NCI-H1105 treated with DMSO at 0.1 percent for 48 hours (cell line): ENCODE measurements around the gene BIRC5.
A peak's percentile ranks its signal among the peaks of the same experiment; 100 is the strongest.

Experiments used
- DNase-seq: peaks from one replicate; lab custom pipeline; 2025; lab: John Stamatoyannopoulos, UW

Gene BIRC5

DNA sequence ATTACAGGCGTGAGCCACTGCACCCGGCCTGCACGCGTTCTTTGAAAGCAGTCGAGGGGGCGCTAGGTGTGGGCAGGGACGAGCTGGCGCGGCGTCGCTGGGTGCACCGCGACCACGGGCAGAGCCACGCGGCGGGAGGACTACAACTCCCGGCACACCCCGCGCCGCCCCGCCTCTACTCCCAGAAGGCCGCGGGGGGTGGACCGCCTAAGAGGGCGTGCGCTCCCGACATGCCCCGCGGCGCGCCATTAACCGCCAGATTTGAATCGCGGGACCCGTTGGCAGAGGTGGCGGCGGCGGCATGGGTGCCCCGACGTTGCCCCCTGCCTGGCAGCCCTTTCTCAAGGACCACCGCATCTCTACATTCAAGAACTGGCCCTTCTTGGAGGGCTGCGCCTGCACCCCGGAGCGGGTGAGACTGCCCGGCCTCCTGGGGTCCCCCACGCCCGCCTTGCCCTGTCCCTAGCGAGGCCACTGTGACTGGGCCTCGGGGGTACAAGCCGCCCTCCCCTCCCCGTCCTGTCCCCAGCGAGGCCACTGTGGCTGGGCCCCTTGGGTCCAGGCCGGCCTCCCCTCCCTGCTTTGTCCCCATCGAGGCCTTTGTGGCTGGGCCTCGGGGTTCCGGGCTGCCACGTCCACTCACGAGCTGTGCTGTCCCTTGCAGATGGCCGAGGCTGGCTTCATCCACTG, at the start of gene BIRC5:
BIRC5 (plus strand) TSS at position 238 of the 690 bp plus-strand sequence; CDS start at position 302, 64 bp downstream.
- DNase-seq = peak; percentile 81

- DNase-seq = no peak
Measured at GRCh38 chr17:78164748-78165607, 49.1 kb upstream of the BIRC5 start.

- DNase-seq = peak; percentile 21
Measured at GRCh38 chr17:78166416-78166815, 47.6 kb upstream of the BIRC5 start.

DNA sequence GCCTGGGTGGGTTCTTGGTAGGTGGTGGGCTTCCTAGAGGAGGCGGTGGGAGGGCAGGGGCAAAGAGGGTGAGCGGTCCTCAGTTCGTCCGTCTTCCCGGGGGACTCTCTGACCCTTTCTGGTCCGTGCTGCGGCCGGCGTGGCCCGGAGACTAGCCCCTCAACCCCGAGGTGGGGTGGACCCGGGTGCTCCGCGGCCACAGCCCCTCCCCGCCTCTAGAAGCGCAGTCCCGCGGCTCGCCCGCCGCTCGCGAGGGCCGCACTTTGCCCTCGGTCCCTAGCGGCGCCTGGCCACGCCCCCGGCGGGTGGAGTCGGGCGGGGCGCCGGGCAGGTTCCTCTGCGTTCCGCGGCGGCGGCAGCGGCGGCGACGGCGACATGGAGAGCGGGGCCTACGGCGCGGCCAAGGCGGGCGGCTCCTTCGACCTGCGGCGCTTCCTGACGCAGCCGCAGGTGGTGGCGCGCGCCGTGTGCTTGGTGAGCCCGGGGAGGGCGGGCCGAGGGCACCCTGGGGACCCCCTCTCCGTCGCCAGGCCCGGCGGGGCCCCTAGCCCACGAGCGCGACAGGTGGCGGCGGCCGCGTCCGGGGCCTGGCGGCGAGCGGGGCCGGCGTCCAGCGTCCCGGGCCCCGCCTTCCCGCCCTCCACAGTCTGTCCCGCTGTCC, 45.7 kb upstream of the BIRC5 start, which contains the start of gene SYNGR2:
SYNGR2 (plus strand) TSS at position 340 of the 661 bp plus-strand sequence; CDS start at position 376, 36 bp downstream.
- peak; percentile 53 for DNase-seq

GRCh38 chr17:78168903-78169793, 44.9 kb upstream of the BIRC5 start:
- DNase-seq = no peak

DNA sequence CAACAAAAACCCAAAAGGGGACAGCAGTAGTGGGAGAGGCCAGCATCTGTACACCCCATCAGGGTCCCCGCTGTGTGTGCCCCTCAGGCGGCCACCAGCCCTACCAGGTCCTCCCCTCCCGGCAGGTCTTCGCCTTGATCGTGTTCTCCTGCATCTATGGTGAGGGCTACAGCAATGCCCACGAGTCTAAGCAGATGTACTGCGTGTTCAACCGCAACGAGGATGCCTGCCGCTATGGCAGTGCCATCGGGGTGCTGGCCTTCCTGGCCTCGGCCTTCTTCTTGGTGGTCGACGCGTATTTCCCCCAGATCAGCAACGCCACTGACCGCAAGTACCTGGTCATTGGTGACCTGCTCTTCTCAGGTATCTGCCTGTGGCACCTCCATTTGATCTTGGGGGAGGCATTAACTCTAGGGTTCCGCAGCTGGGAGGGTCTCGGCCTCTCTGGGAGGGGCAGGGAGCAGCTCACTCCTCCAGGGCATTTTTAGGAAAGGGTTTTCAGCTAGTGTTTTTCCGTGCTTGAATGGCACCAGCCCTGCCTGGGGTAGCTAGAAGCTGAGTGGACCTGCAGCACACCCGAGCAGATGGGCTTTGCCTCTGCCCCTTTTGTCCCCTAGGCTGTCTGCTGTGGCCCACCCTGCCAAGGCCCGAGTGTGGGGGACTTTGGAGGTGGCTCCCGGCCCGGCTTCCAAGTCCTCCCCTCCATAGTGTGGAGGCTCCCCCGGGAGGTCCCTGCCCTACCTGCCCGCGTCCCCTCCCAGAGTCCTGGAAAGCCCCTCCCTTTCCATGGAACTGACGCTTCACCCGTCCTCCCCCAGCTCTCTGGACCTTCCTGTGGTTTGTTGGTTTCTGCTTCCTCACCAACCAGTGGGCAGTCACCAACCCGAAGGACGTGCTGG, 43.1 kb upstream of the BIRC5 start:
- no peak for DNase-seq

DNA sequence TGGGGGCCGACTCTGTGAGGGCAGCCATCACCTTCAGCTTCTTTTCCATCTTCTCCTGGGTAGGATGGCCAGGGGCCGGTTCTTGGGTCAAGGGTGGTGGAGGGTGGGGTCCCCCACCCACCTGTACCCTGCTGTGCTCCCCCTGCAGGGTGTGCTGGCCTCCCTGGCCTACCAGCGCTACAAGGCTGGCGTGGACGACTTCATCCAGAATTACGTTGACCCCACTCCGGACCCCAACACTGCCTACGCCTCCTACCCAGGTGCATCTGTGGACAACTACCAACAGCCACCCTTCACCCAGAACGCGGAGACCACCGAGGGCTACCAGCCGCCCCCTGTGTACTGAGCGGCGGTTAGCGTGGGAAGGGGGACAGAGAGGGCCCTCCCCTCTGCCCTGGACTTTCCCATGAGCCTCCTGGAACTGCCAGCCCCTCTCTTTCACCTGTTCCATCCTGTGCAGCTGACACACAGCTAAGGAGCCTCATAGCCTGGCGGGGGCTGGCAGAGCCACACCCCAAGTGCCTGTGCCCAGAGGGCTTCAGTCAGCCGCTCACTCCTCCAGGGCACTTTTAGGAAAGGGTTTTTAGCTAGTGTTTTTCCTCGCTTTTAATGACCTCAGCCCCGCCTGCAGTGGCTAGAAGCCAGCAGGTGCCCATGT, 42.3 kb upstream of the BIRC5 start:
- DNase-seq = peak; percentile 27

DNA sequence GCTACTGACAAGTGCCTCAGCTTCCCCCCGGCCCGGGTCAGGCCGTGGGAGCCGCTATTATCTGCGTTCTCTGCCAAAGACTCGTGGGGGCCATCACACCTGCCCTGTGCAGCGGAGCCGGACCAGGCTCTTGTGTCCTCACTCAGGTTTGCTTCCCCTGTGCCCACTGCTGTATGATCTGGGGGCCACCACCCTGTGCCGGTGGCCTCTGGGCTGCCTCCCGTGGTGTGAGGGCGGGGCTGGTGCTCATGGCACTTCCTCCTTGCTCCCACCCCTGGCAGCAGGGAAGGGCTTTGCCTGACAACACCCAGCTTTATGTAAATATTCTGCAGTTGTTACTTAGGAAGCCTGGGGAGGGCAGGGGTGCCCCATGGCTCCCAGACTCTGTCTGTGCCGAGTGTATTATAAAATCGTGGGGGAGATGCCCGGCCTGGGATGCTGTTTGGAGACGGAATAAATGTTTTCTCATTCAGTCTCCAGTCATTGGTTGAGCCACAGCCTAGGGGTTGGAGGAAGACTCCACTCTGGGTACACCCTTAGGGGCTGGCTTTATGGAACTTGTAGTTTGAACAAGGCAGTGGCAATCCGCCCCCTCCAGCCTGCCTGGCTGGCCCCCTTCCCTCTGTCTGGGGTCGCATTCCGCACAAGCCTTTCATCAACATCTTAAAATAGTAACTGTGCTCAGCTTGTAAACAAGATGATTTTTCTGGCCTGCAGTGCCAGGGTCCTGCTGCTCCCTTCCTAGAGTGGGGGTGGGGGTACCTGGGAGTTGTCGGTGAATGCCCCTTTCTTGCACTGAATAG, 41.6 kb upstream of the BIRC5 start:
- no peak for DNase-seq

- DNase-seq = no peak
Measured at GRCh38 chr17:78173097-78173715, 40.8 kb upstream of the BIRC5 start.

DNA sequence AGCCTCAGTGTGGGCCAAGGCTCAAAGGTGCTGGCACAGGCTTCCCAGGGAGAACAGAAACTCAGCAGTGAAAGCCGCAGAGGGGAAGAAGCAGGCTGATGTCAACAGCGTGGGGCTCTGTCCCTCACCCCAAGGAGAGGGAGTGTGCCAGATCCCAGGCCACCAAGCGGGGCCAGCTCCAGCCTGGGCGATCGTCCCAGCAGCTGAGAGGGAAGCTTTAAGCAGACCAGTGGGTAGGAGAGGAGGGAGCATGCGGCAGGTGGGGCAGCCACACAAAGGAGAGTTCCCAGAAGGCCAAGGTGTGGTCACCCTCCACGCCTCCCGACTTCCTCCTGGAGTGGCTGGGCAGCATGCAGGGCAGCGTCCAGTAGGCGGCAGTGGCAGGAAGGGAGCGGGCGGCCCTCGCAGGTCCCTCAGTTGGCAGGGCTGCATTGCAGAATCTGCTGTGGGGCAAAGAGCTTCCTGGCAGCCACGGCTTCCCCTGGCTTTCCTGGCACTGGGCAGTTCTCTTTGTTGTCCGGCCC, 39.6 kb upstream of the BIRC5 start:
- no peak for DNase-seq

DNA sequence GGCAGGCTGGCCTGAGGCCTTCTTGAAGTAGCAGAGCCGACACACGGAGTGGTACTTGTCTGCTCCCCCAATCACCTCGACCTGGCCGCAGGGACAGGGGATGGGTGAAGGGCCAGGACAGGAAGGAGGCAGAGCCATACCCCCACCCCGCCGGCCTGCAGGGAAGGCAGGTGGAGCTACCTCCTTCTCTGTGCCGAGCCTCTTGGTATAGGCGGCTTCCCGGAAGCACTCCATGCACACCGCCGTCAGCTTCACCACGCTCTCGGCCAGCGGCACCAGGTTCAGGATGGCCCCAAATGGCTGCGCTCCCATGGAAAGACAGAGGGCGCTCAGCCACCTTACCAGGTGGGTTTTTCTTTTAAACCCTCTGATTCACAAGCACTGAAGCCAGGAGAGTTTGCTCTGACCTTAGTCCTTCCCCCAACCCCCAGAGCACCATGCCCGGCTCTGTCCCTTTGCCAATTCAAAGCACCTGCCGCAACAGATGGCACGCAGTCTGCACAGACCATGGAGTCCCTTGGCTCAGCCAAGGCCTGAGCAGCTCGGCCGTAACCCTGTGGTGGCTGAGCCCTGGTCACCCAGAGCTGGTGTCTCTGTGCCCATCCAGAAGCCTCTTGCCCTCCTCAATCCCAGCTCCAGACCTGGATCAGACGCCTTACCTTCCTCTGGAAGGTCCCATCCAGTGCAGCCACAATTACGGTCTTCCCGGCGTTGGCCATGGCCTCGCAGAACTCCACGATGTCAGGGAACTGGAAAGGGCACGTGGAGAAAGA, 39.0 kb upstream of the BIRC5 start:
- no peak for DNase-seq

GRCh38 chr17:78175643-78175981, 38.4 kb upstream of the BIRC5 start:
- DNase-seq = no peak

DNA sequence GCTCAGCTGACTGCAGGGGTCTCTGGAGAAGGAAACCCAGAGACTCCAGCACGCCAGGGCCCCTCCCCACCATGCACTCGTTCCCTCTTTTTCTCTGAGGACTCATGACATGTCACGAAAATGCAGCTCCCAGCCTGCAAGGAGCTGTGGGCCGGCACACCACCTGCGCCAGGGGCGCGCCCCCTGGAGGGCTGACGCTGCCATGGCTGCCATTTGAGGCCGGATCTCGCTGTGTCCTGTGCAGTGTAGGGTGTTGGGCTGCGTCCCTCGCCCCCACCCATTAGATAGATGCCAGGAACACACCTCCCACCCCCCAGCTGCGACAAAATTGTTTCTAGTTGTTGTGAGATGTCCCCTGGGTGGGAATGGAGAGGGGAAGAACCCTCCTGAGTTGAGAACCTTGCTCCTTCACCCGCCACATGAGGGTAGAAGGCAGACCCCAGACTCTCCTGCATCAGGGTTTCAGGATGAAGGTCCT, 37.5 kb upstream of the BIRC5 start:
- no peak for DNase-seq

DNA sequence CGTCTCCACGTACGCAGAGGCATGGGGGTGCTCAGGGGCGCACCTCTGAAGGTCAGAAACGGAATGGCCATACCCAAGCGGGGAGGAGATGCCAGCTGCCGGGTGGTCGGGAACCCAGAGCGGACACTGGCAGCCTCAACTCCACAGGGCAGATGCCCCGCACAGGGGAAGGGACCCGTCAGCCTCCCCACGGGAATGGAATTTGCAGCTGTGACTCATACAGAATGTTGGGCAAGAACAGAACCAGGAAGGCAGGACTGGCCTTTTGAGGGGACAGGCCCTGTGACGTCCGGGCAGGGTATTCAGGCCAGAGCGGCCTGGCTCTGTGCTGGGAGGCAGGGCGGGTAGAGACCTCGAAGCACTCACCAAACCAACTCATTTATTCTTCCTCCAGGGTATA, 34.7 kb upstream of the BIRC5 start:
- no peak for DNase-seq

- DNase-seq = no peak
Measured at GRCh38 chr17:78180083-78180482, 34.0 kb upstream of the BIRC5 start.

GRCh38 chr17:78180508-78180907, 33.5 kb upstream of the BIRC5 start:
- DNase-seq = no peak

GRCh38 chr17:78182504-78182903, 31.5 kb upstream of the BIRC5 start:
- DNase-seq = no peak

GRCh38 chr17:78183916-78184315, 30.1 kb upstream of the BIRC5 start:
- DNase-seq = no peak
